GM10847 (cell line): Measurements from ENCODE around the gene DFFB.

ENCODE experiments used
- POLR2A ChIP-seq: IDR thresholded peaks from 2 replicates; pipeline ENCODE4 v1.6.1; 2011; ENCODE audit not compliant: insufficient read length; ENCODE audit errors: extremely low read depth

The DFFB gene, protein sequence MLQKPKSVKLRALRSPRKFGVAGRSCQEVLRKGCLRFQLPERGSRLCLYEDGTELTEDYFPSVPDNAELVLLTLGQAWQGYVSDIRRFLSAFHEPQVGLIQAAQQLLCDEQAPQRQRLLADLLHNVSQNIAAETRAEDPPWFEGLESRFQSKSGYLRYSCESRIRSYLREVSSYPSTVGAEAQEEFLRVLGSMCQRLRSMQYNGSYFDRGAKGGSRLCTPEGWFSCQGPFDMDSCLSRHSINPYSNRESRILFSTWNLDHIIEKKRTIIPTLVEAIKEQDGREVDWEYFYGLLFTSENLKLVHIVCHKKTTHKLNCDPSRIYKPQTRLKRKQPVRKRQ

DNA sequence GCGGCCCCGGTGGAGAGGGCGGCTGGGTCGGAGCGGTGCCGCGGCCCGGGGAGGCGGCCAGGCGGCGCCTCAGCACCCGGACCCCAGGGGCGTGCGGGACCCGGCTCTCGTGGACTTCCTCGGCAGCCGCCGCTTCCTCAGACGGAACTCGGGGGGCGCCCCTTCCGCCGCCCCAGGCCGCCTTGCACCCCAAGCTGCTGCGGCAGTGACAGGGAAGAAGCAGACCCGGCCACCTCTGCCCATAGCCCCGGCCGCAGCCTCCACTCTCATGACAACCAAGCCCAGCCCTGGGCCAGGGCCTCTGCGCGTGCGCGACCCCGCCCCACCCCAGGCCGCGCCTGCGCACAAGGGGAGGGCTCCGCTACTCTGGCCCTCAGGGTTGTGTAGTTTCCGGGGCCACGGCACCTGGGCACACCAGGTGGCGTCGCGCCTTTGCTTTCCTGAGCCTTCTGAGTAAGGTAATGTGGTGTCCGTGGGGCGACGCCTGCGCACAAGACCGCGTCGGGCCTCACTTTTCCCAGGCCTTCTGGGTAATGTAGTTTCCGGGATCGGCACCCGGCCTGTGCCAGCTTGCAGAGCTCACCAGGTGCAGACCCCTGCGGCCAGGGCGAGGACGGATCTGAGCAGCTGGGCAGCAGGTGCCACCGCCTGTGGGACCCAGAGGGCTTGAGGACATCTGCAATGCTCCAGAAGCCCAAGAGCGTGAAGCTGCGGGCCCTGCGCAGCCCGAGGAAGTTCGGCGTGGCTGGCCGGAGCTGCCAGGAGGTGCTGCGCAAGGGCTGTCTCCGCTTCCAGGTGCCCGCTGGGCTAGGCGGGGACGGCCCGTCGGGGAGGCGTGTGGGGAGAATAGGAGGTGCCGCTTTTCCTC, at the start of gene DFFB, which contains the start of gene CEP104:
TSS of gene DFFB (plus strand) at position 554 of the 868 bp plus-strand sequence. CDS start at position 682, 128 bp downstream.
TSS of gene CEP104 (minus strand) at position 289 of the 868 bp plus-strand sequence. CDS start 4,804 bp downstream, outside the sequence.
- TF ChIP-seq POLR2A = peak; percentile 38

- no peak for TF ChIP-seq POLR2A
Observed at GRCh38 chr1:3807769-3808168, 49.5 kb upstream of the DFFB start.

GRCh38 chr1:3809680-3810079, 47.6 kb upstream of the DFFB start:
- TF ChIP-seq POLR2A = no peak

DNA sequence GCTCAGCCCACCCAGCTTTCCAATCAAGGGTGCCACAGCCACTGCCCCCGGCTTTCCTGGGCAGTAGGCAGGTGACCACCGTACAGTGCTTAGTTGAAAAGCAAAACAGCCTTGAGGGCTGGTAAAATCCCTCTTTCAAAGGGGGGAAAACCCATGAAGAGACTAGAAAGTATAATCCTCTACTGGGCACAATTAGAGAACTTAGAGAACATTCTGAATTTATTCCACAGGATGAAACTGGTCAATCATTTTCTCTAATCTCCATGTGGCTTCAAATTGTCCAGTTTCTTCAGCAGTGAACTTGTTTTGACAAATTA, 45.7 kb upstream of the DFFB start:
- TF ChIP-seq POLR2A = no peak

DNA sequence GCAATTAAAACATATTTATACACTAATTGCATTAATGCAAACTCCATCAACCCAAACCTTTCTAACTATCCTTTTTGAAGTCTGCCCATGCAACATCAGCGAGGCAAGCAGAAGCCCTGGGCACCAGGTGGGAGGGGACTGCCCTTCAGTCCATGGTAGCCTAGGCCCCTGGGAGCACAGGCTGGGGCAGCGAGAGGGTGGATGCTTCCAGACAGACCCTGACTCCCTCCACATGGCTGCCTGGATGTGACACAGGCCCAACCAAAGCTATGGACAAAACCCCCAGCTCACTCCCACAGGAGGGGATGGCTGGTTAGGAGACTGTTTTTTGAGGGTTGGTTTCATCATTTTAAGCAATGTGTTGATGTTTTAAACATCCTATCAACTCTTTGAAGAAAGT, 43.2 kb upstream of the DFFB start:
- TF ChIP-seq POLR2A = no peak

DNA sequence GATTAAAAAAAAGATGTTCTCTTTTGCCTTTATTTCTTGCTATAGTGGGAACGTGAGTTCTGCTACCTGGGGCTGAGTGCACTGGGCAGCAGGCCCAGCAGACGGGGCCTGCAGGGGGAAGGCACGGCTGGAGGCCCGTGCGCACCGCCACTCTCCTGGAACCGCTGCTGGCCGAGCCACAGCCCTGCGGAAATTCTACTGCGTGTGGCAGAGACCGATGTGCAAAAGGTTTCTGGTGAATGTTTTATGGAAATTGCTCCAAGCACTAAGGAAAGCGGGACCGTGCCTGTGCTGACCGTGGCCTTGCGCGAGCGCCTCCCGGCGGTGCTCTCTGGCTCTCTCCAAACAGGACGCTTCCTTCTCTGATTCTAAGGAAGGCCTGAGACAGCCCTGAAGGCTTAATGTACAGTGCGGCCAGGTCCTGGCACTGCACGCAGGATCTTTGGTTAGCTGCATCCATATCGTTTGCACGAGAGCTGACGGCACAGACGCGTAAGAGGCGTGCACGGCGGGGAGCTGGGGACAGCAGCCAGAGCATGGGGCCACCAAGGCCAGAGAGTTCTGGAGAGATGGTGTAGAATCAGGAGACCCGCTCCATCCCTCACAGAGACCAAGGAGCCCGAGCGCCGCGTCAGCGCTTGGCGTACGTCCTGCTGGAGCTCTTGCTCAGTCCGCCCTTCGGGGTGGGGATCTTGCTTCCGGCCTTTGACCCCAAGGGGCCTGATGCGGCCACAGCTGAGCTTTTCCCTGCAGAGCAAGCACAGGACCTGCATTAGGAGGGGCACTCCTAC, 42.3 kb upstream of the DFFB start:
- no peak for TF ChIP-seq POLR2A

DNA sequence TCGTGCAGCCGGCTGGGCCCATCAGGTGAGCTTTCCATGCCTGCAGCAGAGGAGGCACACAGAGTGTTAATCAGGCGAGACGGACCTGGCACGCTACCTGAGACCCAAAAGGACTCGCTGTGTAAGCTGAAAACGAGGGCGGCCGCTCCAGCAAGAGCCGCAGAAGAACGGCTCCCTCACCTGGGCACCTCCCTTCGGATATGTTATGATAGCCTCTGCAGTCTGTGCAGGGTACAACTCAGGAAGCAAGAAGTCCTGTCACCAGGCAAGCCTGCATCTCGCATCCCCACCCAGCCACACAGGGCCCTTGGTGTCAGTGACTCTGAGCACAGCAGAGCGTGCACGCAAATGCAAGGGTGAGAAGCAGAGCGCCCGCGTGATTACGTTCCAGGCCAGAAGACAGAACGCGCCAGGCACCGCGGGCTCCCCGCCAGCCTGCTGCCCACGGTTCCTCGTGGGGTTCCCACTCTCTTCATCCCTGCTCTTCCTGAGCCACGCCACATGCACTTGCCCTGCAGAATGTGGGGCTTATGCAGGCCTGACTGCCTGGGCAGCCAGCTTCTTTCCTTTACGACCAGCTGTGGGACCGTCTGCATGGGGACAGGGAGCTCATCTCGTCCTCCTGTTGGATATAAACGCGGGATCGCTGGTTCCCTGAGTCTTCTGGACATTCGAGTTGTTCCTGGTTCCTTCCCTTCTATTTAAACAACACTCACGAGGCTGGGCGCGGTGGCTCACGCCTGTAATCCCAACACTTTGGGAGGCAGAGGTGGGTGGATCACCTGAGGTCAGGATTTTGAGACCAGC, 40.7 kb upstream of the DFFB start:
- no peak for TF ChIP-seq POLR2A

DNA sequence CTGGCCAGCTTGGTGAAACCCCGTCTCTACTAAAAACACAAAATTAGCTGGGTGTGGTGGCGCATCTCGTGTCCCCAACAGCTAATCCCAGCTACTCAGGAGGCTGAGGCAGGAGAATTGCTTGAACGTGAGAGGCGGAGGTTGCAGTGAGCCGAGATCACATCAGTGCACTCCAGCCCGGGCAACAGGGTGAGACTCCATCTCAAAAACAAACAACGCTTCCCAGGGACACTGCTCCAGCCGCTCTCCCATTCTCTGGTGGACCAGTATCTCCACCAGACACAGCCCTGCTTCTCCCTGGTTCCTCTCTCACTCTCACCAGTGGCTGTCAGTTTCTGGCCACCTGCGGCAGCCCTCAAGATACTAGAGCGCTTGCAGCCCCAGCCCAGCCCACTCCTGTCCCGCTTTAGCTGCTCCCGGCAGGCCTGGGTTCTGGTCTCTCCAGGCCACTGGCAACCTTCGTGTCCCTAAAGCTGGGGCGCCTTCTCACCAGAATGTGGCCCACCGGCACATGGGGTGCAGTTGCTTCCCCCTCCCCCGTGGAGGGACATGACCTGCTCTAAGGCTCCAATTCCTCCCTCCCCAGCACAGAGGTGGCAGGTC, 40.0 kb upstream of the DFFB start:
- TF ChIP-seq POLR2A = no peak

DNA sequence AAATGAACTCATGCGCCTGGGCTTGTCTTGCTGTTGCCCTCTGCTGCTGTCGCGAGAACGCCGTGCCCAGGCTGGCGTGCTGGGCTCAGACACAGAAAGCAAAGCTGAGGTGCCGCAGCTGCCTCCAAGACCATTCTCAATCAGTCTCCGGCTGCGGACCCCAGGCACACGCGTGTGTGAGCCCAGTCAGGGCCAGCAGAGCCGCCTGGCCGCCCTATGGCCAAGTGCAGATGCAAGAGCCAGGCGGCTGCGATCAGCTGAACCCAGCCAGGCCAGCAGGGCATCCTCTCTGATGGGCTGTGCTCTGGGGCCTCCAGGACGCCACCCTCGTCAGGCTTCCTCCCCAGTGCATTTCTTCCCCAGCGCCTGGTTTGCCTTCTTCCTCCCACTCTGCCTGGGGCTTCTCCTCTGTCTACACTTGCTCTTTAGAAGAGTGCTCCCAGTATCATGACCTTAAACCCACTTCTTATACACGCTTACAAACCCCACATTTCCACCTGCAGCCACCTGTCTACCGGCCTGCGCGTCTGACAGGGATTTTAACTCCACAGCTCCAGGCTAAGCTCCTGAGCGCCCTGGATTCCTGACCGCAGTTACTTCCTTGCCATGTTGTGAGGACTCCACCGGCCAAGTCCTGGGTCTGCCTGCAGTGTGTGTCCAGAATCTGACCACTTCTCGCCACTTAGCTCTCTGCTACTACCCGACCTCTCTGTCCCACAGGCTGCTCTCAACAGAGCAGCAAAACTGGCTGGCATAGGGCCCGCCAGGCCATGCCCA, 39.3 kb upstream of the DFFB start:
- no peak for TF ChIP-seq POLR2A

DNA sequence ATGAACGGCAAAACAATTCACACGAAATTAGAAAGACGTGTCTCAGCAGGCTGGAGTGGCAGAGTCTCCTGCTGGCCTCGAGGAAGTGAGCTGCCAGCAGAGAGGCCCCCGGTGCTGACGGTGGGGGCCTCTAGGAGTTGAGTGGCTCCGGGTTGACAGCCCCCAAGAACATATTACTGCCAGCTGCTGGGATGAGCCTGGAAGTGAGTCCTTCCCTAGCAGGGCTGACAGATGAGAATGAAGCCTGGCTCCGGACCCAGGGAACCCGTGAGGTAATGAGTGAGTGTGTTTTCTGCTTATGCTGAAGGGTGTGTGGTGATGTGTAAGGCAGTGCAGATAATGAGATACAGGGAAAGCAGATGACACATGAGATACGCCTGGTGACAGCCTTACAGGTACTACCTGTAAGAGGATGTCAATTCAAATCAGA, 37.5 kb upstream of the DFFB start:
- no peak for TF ChIP-seq POLR2A

DNA sequence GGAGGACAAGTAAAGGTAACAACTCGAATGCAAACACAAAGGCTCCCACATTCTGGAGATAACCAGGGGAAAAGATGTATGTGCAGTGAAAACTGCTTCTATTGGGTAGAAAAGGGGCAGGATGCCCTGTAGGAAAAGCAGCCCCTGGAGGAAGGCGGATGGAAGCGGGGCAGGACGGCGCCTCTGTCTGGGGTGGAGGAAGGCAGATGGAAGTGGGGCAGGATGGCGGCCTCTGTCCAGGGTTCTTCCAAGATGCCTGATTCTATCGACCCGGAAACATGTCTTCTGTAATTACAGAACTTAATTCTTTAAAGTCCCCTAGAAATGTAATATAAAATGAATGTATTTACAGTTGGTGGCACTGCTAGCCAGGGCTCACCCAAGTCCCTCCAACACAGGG, 37.0 kb upstream of the DFFB start:
- no peak for TF ChIP-seq POLR2A

DNA sequence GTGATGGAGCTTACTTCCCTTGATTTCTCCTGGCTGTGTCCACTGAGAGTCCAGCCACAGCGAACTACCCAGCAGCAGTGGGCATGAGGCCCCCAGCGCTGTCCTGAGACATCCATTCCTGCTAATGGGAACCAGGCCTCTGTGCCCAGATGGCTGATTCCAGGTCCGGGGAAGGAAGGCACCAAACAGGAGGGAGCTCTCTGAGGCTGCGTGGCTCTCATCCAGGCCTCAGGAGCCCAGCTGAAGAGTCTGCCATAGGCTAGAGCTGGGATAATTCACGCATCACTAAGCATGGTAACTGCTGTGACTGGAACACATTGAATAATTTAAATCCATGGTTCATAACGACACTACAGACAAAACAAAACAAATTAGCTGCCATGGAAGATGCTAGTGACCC, 36.3 kb upstream of the DFFB start:
- TF ChIP-seq POLR2A = no peak

- no peak for TF ChIP-seq POLR2A
Observed at GRCh38 chr1:3821447-3821846, 35.8 kb upstream of the DFFB start.
